ENCODE measurements around the gene KAZN.

KAZN gene

DNA sequence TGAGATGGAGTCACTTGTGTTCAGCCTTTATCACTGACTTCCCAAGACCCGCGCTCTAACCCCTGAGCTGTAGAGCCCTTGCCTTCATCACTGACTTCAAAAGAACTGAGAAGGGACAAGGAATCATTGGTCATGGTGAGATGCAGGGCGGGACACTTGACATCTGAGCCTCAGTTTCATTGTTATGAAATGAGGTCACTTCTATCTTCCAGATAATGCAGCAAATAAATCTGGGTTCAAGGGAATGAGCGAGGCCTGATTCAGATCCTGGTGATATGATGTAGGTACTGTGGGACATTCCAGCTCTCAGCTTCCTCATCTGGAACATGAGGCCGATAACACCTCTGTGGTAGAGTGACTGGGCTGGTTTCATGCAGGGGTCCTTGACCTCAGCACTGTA is 13.8 kb downstream of the KAZN start:
- no peak for DNase-seq (ENCODE audit: insufficient read length, low spot score)
- FAIRE-seq: peak; percentile 57
- TF ChIP-seq POLR2A (IDR thresholded peaks at IDR 0.05; ENCODE audit: low read depth, low read length): no peak

DNA sequence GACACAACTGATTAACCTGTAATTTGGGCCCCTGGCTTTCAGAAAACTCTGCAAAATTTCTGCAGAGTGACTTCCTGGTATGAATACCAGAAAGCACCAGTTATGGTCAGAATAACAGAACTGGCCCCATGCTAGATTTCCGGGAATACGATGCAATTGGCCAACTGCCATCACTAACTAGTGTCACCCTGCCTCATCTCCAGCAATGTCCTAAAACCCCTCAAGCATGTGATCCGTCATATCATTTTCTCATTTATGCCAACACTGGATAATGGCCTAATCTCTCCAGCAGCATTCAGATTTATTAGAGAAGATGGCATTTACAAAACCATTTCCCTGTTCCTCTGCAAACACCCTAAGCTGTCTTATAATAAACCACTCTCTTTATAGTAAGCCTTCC is 15.4 kb downstream of the KAZN start:
- no peak for FAIRE-seq
- no peak for DNase-seq (ENCODE audit: insufficient read length, low spot score)
- TF ChIP-seq POLR2A (IDR thresholded peaks at IDR 0.05; ENCODE audit: low read depth, low read length): no peak

DNA sequence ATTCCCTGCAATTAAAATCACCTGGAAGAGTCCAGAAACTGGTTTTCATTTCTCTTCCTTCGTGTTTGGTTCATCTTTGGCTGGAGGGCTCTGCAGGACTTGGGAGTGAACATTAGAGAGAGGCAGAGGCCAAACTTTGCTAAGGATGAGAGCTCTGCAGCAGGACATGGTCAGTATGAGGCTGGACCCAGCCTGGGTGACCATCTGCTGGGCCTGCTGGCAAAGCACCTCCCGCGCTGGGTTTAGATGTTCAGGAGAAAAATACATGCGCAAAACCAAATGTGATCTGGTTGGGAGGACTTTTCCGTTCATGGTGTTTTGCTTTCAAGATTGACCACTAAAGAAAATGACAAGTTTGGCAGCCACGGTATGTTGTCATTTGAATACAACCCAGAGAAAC is 15.9 kb downstream of the KAZN start:
- no peak for TF ChIP-seq POLR2A (IDR thresholded peaks at IDR 0.05; ENCODE audit: low read depth, low read length)
- FAIRE-seq (no peak), DNase-seq (ENCODE audit: insufficient read length, low spot score) (no peak)

DNA sequence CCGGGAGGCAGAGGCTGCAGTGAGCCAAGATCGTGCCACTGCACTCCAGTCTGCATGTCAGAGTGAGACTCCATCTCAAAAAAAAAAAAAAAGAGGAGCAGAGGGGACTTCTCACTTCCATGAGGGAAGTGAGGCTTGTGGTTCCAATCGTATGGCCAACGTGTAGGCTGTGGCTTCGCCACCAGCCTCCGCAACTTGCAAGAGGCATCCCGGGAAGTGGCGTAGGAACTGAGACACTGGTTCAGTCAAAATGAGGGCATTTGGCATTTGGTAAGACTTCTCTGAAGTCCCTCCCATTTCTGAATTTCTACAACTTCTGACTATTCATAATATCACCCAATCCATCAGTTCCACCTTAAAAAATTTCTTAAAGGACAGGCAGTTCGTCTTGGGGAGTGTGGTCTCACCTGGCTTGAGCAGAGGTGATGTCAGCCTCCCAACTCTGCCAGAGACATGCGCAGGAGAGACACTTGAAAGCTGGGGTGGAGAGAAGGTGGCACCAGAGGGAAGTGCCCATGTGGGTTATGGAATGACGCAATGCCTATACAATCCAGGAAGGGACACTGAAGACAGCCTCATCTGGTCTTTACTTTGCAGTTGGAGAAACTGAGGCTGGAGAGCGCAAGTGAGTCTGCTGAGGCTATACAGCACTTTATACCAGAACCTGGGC is 17.2 kb downstream of the KAZN start:
- FAIRE-seq: no peak
- DNase-seq (ENCODE audit: insufficient read length, low spot score): no peak
- no peak for TF ChIP-seq POLR2A (IDR thresholded peaks at IDR 0.05; ENCODE audit: low read depth, low read length)

DNA sequence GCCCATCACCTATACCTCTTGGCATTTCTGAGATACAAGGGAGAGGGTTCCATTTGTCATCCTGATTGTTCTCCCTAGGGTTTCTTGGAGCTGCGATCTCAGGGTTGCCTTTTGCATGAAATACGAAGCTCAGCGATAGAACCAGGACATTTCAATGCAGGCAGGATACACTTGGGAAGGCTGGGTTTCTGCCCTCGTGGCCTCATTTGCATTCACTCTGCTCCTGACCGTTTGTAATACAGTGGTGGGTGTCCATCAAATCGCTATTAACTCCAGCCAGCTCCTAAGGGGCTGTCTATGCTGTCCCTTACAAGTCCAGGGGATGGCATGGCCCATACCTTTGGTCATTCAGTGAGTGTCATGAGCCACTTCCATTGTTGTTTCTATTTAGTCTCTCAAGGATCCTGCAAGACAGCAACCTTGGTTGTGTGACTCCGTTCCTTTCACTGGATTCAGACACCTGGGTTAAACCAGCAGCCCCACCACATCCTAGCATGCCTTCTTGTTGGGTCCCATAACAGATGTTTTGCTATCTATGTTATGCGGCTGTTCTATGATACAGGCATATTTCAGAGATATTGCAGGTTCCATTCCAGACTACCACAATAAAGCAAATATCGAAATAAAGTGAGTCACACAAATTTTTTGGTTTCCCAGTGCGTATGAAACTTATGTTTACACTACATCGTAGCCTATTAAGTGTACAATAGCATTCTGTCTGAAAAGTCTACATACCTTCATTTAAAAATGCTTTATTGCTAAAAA is 18.3 kb downstream of the KAZN start:
- FAIRE-seq (no peak), DNase-seq (ENCODE audit: insufficient read length, low spot score) (no peak)
- no peak for TF ChIP-seq POLR2A (IDR thresholded peaks at IDR 0.05; ENCODE audit: low read depth, low read length)

DNA sequence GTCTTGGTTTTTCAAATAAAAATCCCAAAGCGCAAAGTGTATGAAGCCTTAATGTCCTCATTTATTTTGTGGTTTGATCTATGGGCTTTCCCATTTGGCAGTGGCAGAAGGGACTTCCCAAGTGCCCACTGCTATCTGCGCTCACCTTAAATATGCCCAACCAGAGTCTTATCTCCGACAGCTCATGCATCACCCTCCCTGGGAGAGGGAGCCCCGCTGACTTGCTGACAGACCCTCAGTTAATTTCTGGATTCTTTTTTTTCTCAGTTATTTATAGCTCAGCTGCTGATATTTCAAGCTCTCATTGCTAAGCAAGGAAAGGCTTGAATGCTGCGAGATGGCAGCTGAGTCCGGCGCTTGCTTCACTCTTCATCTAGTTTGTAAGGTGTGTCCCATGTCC is 19.3 kb downstream of the KAZN start:
- TF ChIP-seq POLR2A (IDR thresholded peaks at IDR 0.05; ENCODE audit: low read depth, low read length): no peak
- FAIRE-seq (no peak), DNase-seq (ENCODE audit: insufficient read length, low spot score) (no peak)

DNA sequence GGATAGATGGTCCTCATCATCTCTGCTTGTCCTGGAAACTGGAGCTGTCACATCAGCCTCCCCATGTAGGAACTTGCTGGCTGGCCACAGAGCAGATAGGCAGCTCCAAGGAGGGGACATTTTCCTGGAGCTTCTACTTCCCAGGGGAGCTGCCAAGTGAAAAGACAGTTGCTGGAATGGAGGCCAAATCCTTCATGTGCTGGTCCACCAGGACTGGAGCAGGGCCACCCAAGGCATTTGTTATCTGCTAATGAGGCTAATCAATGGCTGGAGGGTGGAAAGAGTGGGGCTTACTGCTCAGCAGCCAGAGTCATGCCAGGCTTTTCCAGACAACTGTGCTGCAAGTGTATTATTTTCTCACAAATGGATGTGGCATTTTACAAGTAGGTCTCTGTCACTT is 22.5 kb downstream of the KAZN start:
- no peak for TF ChIP-seq POLR2A (IDR thresholded peaks at IDR 0.05; ENCODE audit: low read depth, low read length)
- FAIRE-seq (no peak), DNase-seq (ENCODE audit: insufficient read length, low spot score) (no peak)

DNA sequence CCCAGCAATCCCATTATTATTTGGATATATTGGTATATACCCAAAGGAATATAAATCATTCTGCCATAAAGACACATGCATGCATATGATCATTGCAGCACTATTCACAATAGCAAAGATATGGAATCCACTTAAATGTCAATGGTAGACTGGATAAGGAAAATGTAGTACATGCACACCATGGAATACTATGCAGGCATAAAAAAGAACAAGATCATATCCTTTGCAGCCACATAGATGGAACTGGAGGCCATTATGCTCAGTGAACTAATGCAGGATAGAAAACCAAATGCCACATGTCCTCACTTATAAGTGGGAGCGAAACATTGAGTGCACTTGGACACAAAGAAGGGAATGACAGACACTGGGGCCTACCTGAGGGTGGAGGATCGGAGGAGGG is 24.6 kb downstream of the KAZN start:
- FAIRE-seq (no peak), DNase-seq (ENCODE audit: insufficient read length, low spot score) (no peak)
- TF ChIP-seq POLR2A (IDR thresholded peaks at IDR 0.05; ENCODE audit: low read depth, low read length): no peak

DNA sequence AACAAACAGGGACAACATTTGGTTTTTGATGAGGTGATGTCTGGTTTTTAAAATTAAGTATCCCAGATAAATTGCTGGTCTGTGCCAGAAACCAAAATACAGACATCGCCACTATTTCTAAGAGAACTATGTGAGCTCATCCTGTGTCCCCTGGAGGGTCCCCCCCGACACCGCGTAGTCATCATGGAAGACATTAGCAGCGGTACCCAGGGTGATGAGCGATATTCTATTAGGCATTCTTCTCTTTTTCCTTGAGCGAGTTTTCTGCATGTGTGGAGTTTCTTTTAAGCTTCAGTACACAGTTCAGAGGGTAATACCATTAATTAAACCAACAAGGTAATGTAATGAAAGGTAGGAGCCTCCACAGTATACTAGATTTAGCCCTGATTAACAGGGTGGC is 26.5 kb downstream of the KAZN start:
- no peak for FAIRE-seq
- DNase-seq (ENCODE audit: insufficient read length, low spot score): no peak
- TF ChIP-seq POLR2A (IDR thresholded peaks at IDR 0.05; ENCODE audit: low read depth, low read length): no peak

DNA sequence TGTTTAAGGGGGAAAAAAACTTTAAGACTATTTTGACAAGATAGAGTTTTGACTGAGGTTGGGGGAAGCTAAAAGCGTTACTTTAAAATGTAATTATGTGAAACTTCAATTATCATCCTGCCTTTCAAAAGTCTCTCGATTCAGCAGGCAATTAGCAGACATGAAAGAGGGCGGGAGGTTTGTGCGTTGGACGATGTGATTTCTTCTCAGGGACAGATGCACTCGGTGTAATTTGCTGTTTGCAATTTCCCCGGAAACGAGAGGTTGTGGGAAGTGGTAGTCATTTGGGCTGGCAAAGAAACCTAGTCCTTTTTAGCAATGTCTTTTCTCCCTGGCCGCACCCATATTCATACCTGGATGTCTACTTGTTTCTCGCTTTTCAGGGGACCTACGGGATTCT is 27.1 kb downstream of the KAZN start:
- DNase-seq (ENCODE audit: insufficient read length, low spot score): no peak
- no peak for TF ChIP-seq POLR2A (IDR thresholded peaks at IDR 0.05; ENCODE audit: low read depth, low read length)
- no peak for FAIRE-seq

DNA sequence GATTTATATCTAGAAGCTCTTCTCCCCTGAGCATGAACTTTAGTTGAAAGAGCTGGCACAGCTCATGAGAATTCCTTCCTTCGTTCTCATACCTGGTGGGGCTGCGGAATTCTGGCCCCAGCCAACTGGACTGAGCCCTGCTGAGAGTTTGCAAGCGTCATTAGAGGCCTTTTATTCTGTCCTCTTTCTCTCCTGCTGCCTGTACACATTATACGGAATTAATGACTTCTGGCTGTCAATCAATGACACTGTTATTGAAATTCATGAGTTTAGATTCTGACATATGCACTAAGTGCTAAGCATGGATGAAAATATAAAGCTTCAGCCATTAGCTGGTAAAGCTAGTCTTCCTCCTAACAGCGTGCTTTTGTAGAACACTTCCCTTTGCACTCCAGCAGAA is 27.5 kb downstream of the KAZN start:
- DNase-seq (ENCODE audit: insufficient read length, low spot score) (no peak), FAIRE-seq (no peak)
- TF ChIP-seq POLR2A (IDR thresholded peaks at IDR 0.05; ENCODE audit: low read depth, low read length): no peak

DNA sequence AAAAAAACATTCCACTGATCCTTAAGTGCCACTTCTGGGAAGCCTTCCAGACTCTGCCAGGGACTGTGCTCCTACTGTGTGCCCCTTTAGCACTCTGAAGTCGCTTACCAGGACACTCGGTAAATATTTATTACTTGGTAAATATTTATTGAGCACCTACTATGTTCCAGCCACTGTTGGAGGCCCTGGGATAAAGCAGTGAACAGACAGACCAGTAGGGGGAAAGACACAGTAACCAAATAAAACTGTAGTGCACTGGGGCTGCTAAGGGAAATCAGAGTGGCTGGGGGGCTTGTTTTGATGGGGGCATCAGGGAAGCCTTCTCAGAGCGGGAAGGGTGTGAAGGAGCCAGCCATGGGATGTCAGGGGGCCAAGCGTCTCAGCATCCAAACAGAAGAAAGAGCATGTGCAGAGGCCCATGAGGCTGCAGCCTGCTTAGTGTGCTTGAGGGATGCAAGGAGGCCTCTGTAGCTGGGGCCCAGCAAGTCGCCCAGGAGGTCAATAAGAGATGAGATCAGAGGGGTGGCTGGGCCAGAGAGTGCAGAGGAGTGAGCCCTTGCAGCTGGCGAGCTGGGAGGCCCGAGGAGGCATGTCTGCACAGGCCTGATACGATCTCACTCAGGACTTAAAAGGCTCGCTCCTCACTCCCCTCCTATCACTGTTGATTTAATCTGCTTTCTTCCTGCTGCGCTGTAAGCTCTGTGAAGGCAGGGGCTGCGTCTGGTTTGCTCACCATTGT is 28.6 kb downstream of the KAZN start:
- FAIRE-seq (no peak), DNase-seq (ENCODE audit: insufficient read length, low spot score) (no peak)
- no peak for TF ChIP-seq POLR2A (IDR thresholded peaks at IDR 0.05; ENCODE audit: low read depth, low read length)

DNA sequence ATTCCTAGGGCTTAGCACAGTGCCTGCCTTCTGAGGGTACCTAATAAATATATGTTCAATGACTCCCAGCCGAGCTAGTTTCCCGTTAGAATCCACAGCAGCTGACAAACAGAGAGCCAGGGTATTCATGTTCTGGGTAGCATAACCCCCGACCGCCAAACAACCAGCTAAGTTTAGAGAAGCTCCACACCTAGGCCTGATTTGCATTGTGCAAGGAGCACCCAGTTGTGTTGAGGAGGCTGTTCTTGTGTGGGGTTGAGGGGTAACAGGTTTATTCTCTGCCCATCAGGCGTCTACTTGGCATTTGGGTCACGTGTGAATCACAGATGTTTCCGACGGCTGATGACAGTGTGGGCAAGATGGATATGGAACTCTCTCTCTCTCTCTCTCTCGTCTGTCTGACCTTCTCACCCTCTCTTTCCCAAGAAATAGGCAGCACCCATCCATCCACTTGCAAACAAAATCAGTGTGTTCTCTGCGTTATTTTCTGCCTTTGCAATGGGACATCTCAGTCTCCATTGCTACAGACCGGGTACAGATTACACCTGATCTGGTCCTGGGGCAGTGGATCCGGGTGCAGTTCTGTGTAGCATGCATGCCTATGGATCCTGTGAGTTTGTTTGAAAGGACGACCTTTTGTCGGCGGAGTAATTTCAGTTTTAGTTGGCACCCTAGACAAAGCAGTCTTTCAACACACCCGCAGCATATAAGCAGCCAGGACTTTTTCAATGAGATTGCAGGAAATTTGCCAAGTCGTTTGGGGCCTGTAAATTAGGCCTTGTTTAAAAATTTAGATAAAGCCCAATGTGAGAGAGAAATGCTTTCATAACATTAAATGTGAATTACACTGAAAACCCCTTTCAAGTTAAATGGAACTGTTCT is 29.4 kb downstream of the KAZN start:
- no peak for DNase-seq (ENCODE audit: insufficient read length, low spot score)
- FAIRE-seq: no peak
- no peak for TF ChIP-seq POLR2A (IDR thresholded peaks at IDR 0.05; ENCODE audit: low read depth, low read length)

Data from H54 (cell line).